ENCODE data around the gene TRIM38.

The TRIM38 gene

GRCh38 chr6:25968769-25969168, 6.2 kb downstream of the TRIM38 start:
- no peak overlapping the region for H3K4me2 ChIP-seq (ENCODE audit: low read length)
- no peak for TF ChIP-seq CTCF (IDR thresholded peaks at IDR 0.05; ENCODE audit: low read length)
- no peak for TF ChIP-seq EZH2 (IDR thresholded peaks at IDR 0.05; ENCODE audit: borderline replicate concordance, low read length)
- no peak overlapping the region for H3K27ac ChIP-seq (ENCODE audit: low read depth, low read length, poor library complexity, severe bottlenecking)
- H2AFZ ChIP-seq (ENCODE audit: low read length), result no peak overlapping the region
- peaks cover 90% of the 10 kb centered on the region for H3K36me3 ChIP-seq (ENCODE audit: insufficient read depth, low read length)
- no peaks in the 10 kb centered on the region for H3K27me3 ChIP-seq (ENCODE audit: insufficient read depth, low read length)
- H3K9me3 ChIP-seq (ENCODE audit: low read length), result no peaks in the 10 kb centered on the region
- no peaks in the 10 kb centered on the region for H4K20me1 ChIP-seq (ENCODE audit: insufficient read depth, low read length)
- no peak overlapping the region for H3K9ac ChIP-seq (ENCODE audit: low read length)
- no peaks in the 10 kb centered on the region for H3F3A ChIP-seq (ENCODE audit: insufficient read depth, low read length)
- no peak overlapping the region for H3K4me3 ChIP-seq (ENCODE audit: low read depth, low read length, poor library complexity, severe bottlenecking)
- H3K4me1 ChIP-seq (ENCODE audit: insufficient read depth, low read length, severe bottlenecking), result peaks cover 32% of the 10 kb centered on the region
- H3K9me2 ChIP-seq (ENCODE audit: low read depth, low read length), result no peaks in the 10 kb centered on the region
- peaks cover under 1% of the 10 kb centered on the region; the same call in 1 of the 2 replicates for H3K79me2 ChIP-seq (ENCODE audit: insufficient read depth, low read length)

GRCh38 chr6:25971187-25971821, 8.7 kb downstream of the TRIM38 start:
- Histone ChIP-seq H3K4me2 (ENCODE audit: low read length) (no peak overlapping the region), H3K4me3 (ENCODE audit: low read depth, low read length, poor library complexity, severe bottlenecking) (no peak overlapping the region), H3K9me3 (ENCODE audit: low read length) (no peaks in the 10 kb centered on the region)

GRCh38 chr6:25972128-25972527, 9.5 kb downstream of the TRIM38 start:
- Histone ChIP-seq H3K27ac (ENCODE audit: low read depth, low read length, poor library complexity, severe bottlenecking) (no peak overlapping the region), H3K79me2 (ENCODE audit: insufficient read depth, low read length) (no peaks in the 10 kb centered on the region), H4K20me1 (ENCODE audit: insufficient read depth, low read length) (no peaks in the 10 kb centered on the region), H3K27me3 (ENCODE audit: insufficient read depth, low read length) (no peaks in the 10 kb centered on the region), H3K4me3 (ENCODE audit: low read depth, low read length, poor library complexity, severe bottlenecking) (no peak overlapping the region), H3K4me1 (ENCODE audit: insufficient read depth, low read length, severe bottlenecking) (peaks cover 7% of the 10 kb centered on the region), H3F3A (ENCODE audit: insufficient read depth, low read length) (no peaks in the 10 kb centered on the region), H3K9me2 (ENCODE audit: low read depth, low read length) (no peaks in the 10 kb centered on the region), H3K9me3 (ENCODE audit: low read length) (no peaks in the 10 kb centered on the region), H3K36me3 (ENCODE audit: insufficient read depth, low read length) (peaks cover 94% of the 10 kb centered on the region), H3K9ac (ENCODE audit: low read length) (no peak overlapping the region), H2AFZ (ENCODE audit: low read length) (no peak overlapping the region), H3K4me2 (ENCODE audit: low read length) (no peak overlapping the region)
- TF ChIP-seq CTCF (IDR thresholded peaks at IDR 0.05; ENCODE audit: low read length), result no peak
- TF ChIP-seq EZH2 (IDR thresholded peaks at IDR 0.05; ENCODE audit: borderline replicate concordance, low read length), result no peak

More at GRCh38 chr6:25971187-25971821, 8.7 kb downstream of the TRIM38 start:
- TF ChIP-seq EZH2 (IDR thresholded peaks at IDR 0.05; ENCODE audit: borderline replicate concordance, low read length) (no peak), CTCF (IDR thresholded peaks at IDR 0.05; ENCODE audit: low read length) (no peak)
- Histone ChIP-seq H3K27ac (ENCODE audit: low read depth, low read length, poor library complexity, severe bottlenecking) (no peak overlapping the region), H3F3A (ENCODE audit: insufficient read depth, low read length) (no peaks in the 10 kb centered on the region), H3K36me3 (ENCODE audit: insufficient read depth, low read length) (peaks cover 94% of the 10 kb centered on the region), H3K9me2 (ENCODE audit: low read depth, low read length) (no peaks in the 10 kb centered on the region), H2AFZ (ENCODE audit: low read length) (no peak overlapping the region), H3K4me1 (ENCODE audit: insufficient read depth, low read length, severe bottlenecking) (peaks cover 15% of the 10 kb centered on the region), H4K20me1 (ENCODE audit: insufficient read depth, low read length) (no peaks in the 10 kb centered on the region), H3K9ac (ENCODE audit: low read length) (no peak overlapping the region), H3K79me2 (ENCODE audit: insufficient read depth, low read length) (no peaks in the 10 kb centered on the region), H3K27me3 (ENCODE audit: insufficient read depth, low read length) (no peaks in the 10 kb centered on the region)
